Bronchial epithelial cell (primary cell): ENCODE data around the gene KRT4. TPM values are rescaled to one million over a fixed set of nuclear protein-coding genes. Genes with fewer than 3 reads are reported as not detected.

Experiments used
- DNase-seq: peaks from one replicate; pipeline ENCODE4 v3.0.0-alpha.2; 2010; ENCODE audit warnings: low read depth
- FAIRE-seq: peaks from 2 replicates; lab custom pipeline; 2011; peaks lifted over from hg19 to GRCh38; lab: Jason Lieb, UNC
- H3K27me3 ChIP-seq: 2 replicates; pipeline ENCODE4 v1.5.1; 2011; ENCODE audit warnings: low read length; ENCODE audit not compliant: control insufficient read depth, insufficient read depth
- H3K36me3 ChIP-seq: 2 replicates; pipeline ENCODE4 v1.5.1; 2011; ENCODE audit warnings: low read length; ENCODE audit not compliant: control insufficient read depth, insufficient read depth
- H3K4me3 ChIP-seq: 2 replicates; pipeline ENCODE4 v1.5.1; 2011; ENCODE audit warnings: mild to moderate bottlenecking, low read depth, low read length, control low read depth
- CTCF ChIP-seq: IDR thresholded peaks from 2 replicates; pipeline ENCODE4 v1.5.1; 2011; ENCODE audit warnings: mild to moderate bottlenecking, moderate library complexity, low read length, control low read depth, inconsistent platforms; ENCODE audit not compliant: insufficient read depth, severe bottlenecking
- total RNA-seq: library from RNA; depleted of rRNA; stranded (reverse); fragments of >200 nt; gene quantifications from 2 replicates; pipeline ENCODE4 v1.2.1, GENCODE V29; 2014

KRT4 gene
- total RNA-seq, 1 donor from 2014 or later = 66.6 TPM

DNA sequence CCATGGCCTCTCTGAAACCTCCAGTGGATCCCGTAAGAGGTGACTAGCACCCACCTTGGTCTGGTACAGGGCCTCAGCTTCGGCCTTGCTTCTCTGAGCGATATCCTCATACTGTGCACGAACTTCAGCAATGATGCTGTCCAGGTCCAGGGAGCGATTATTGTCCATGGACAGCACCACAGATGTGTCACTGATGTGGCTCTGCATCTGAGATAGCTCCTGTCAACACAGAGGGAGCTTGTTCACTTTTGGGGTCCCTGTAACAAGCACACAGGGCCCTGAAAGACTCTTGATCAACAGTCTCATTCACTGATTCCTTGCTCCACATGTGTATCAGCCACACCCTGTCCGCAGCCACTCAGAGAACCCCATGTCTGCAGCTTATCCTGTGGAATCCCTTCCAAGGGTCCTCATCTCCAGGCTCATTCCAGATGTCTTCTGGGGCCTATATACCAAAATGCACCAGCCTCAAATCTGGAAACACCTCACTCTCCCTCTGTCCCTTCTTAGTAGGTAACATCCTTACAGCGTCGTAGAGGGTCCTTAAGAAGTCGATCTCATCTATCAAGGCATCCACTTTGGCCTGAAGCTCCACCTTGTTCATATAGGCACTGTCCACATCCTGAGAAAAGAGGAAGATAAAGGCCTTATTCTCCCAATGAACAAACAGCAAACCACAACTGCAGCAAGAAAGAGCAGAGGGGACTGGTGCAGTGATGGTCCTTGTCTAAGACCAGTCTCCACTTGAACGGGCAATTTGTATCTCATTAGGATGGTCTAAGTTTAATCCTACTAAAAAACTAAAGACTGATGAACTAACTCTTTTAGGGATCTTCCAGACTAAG, 21.5 kb downstream of the KRT4 start:
- Histone ChIP-seq H3K27me3 (peaks cover 6% of the 10 kb centered on the region), H3K36me3 (no peaks in the 10 kb centered on the region), H3K4me3 (no peak overlapping the region)
- FAIRE-seq (peak; percentile 77), DNase-seq (no peak)
- no peak for TF ChIP-seq CTCF

DNA sequence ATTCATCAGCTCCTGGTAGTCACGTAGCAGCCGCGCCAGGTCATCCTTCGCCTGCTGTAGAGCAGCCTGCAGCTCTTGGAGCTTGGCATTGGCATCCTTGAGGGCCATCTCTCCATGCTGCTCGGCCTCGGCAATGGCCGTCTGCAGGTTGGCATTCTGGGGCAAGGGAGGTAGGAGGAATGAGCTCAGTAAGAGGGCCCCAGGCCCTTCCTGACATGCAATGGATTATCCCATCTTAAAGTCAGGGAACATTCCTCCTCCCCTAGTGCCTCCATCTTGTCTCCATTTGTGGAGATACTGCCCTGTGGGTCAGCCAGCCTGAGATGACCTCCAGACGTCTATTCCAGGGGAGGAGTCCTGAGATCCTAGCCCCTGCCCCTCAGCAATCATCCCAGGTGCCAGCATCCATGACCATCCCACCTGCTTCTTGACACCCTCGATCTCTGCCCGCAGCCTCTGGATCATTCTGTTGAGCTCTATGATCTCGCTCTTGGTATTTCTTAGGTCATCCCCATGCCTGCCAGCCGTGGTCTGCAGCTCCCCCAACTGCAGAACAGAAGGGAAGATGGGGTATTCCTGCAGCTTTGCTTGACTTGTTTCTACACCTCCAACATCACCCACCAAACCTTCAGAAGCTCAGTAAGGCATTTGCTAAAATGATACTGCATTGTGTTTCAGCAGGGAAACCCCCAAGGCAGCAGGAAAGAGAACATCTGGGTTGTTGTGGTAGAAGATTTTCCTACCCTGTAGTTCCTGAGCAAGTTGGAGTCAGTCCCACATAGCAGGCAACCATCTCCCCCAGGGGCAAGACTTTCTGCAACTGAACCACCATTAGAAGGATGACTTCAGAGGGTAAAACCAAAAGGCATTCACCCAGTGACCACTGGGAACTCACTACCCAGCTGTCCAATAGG, 22.4 kb downstream of the KRT4 start:
- DNase-seq (no peak), FAIRE-seq (peak; percentile 23)
- no peak overlapping the region for H3K4me3 ChIP-seq
- H3K36me3 ChIP-seq = no peaks in the 10 kb centered on the region
- no peak for TF ChIP-seq CTCF
- H3K27me3 ChIP-seq = peaks cover 7% of the 10 kb centered on the region

- DNase-seq = no peak
- TF ChIP-seq CTCF = no peak
These were observed 23.3 kb downstream of the KRT4 start for GRCh38 chr12:52790427-52791270.

GRCh38 chr12:52789637-52790426, 24.1 kb downstream of the KRT4 start:
- no peak for DNase-seq
- Histone ChIP-seq H3K27me3 (peaks cover 8% of the 10 kb centered on the region), H3K36me3 (no peaks in the 10 kb centered on the region), H3K4me3 (no peak overlapping the region)
- no peak for TF ChIP-seq CTCF
- FAIRE-seq = no peak

More at GRCh38 chr12:52790427-52791270, 23.3 kb downstream of the KRT4 start:
- Histone ChIP-seq H3K36me3 (no peaks in the 10 kb centered on the region), H3K27me3 (peaks cover 8% of the 10 kb centered on the region), H3K4me3 (no peak overlapping the region)
- no peak for FAIRE-seq
